ENCODE data around the gene CLMP.

DNA sequence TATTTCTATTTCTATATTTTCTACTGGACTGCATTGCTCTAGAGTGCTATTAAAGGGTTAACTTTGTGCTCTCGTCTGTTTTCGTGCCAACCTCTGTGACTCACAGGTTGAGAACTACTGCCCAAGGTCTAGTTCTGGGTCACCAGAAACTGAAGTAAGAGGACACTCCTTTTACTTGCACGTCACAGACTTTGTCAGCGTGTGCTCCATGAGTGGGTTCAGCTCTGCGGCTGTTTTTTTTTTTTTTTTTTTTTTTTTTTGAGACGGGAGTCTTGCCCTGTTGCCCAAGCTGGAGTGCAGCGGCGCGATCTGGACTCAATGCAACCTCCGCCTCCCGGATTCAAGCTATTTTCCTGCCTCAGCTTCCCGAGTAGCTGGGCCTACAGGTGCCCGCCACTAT is 49.8 kb downstream of the CLMP start:
- TF ChIP-seq CTCF (IDR thresholded peaks at IDR 0.05) (no peak), POLR2A (IDR thresholded peaks at IDR 0.05) (no peak)

All from body of pancreas (tissue), 4 donors.